Upper lobe of left lung (tissue), 4 donors: Measurements from ENCODE around the gene SLC30A9.

Source experiments
- CTCF ChIP-seq, 6 experiments: fragments of 450-650 bp in 4 of 6; fragments of 200-600 bp in 2 of 6; sonication (generic) in 2 of 6; IDR thresholded peaks; one replicate each; pipeline ENCODE4 v1.5.1; 2016 to 2019; ENCODE audit warnings: antibody characterized with exemption in 6 of 6
- EP300 ChIP-seq, 4 donors: sonication (generic); formaldehyde crosslinking; IDR thresholded peaks; one replicate each; pipeline ENCODE4 v1.5.1; 2017; ENCODE audit warnings: antibody characterized with exemption in 4 of 4, control low read depth in 2 of 4
- POLR2A ChIP-seq, 4 donors: fragments of 450-650 bp; IDR thresholded peaks; one replicate each; pipeline ENCODE4 v1.5.1; 2016 to 2017; ENCODE audit warnings: antibody characterized with exemption in 4 of 4, mild to moderate bottlenecking in 2 of 4
- POLR2AphosphoS5 ChIP-seq, 2 donors: sonication (generic); formaldehyde crosslinking; IDR thresholded peaks; one replicate each; pipeline ENCODE4 v1.5.1; 2017; ENCODE audit warnings: antibody characterized with exemption in 2 of 2

- TF ChIP-seq CTCF (IDR thresholded peaks at IDR 0.05) (no peak), EP300 (IDR thresholded peaks at IDR 0.05) (no peak), POLR2AphosphoS5 (IDR thresholded peaks at IDR 0.05) (no peak), POLR2A (IDR thresholded peaks at IDR 0.05) (no peak)
Observed at GRCh38 chr4:42008011-42008786, 17.9 kb downstream of the SLC30A9 start.
